GM12878 (cell line): Measurements from ENCODE around the gene NDE1. TPM values are rescaled to one million over a fixed set of nuclear protein-coding genes. Genes with fewer than 3 reads are reported as not detected.
"Not testable (repeated sequence)": the region's sequence is repeated elsewhere in the genome, so short reads cannot be mapped to it uniquely, and the experiment has no call there.

Experiments
- ATAC-seq: fragments of 200-7000 bp; cut with Tn5 transposase; 3 replicates; pipeline ENCODE4 v1.9.1; 2020; ENCODE audit warnings: mild to moderate bottlenecking, moderate library complexity
- BruUV-seq: library from RNA; stranded (reverse); fragments of 400-500 nt; replicated peaks from 2 replicates; lab custom pipeline; 2021; lab: Mats Ljungman, UMichigan
- CTCF ChIA-PET: fragments of 300-600 bp; sonication (Branson Sonifier 250); formaldehyde crosslinking; extraction: SDS; loops from one replicate; lab custom pipeline; 2021; ENCODE audit warnings: inconsistent platforms; lab: Yijun Ruan, JAX
- POLR2A ChIA-PET: fragments of 350-600 bp; formaldehyde crosslinking; extraction: SDS; loops from one replicate; lab custom pipeline; 2021; ENCODE audit warnings: inconsistent platforms; lab: Charles Lee
- RAD21 ChIA-PET: fragments of 300-600 bp; sonication (Branson Sonifier 250); formaldehyde crosslinking; loops from one replicate; lab custom pipeline; 2023; ENCODE audit warnings: antibody characterized with exemption; ENCODE audit not compliant: unreplicated experiment; lab: Charles Lee
- SMC1A ChIA-PET: fragments of 300-600 bp; sonication (Branson Sonifier 250); formaldehyde crosslinking; loops from one replicate; lab custom pipeline; 2023; ENCODE audit not compliant: unreplicated experiment, uncharacterized antibody; lab: Charles Lee
- DNase-seq: peaks from one replicate; pipeline ENCODE4 v3.0.0-alpha.2; 2011; ENCODE audit warnings: low read depth, low spot score
- FAIRE-seq: peaks from 3 replicates; lab custom pipeline; 2011; peaks lifted over from hg19 to GRCh38; lab: Jason Lieb, UNC
- H2AFZ ChIP-seq: 2 replicates; pipeline ENCODE4 v1.6.0; 2011; ENCODE audit warnings: low read depth, low read length, control low read depth; ENCODE audit not compliant: control insufficient read depth
- H3K27ac ChIP-seq: 2 replicates; pipeline ENCODE4 v1.5.1; 2011; ENCODE audit warnings: control low read depth; ENCODE audit not compliant: control insufficient read depth, insufficient read depth
- H3K27me3 ChIP-seq, 2 experiments: replicated peaks in 1 of 2; 2 replicates each; pipeline versions ENCODE4 v1.6.0 to v1.6.1; 2011; ENCODE audit warnings: low read length in 1 of 2; ENCODE audit not compliant: control insufficient read depth in 2 of 2, insufficient read depth in 2 of 2
- H3K36me3 ChIP-seq, 2 experiments: 2 replicates each; pipeline ENCODE4 v1.5.1; 2011; ENCODE audit warnings: low read length in 1 of 2; ENCODE audit not compliant: control insufficient read depth in 2 of 2, insufficient read depth in 2 of 2
- H3K4me1 ChIP-seq: 2 replicates; pipeline ENCODE4 v1.6.1; 2011; ENCODE audit warnings: mild to moderate bottlenecking, low read length, moderate library complexity, mixed read lengths; ENCODE audit not compliant: control insufficient read depth, insufficient read depth
- H3K4me2 ChIP-seq: 2 replicates; pipeline ENCODE4 v1.6.0; 2011; ENCODE audit warnings: control low read depth; ENCODE audit not compliant: control insufficient read depth, insufficient read depth
- H3K4me3 ChIP-seq: fragments of 200-600 bp; sonication (generic); 2 replicates; pipeline ENCODE4 v1.5.1; 2016
- H3K79me2 ChIP-seq: 2 replicates; pipeline ENCODE4 v1.6.0; 2011; ENCODE audit warnings: low read length; ENCODE audit not compliant: control insufficient read depth, insufficient read depth
- H3K9ac ChIP-seq: 2 replicates; pipeline ENCODE4 v1.8.0; 2011; ENCODE audit warnings: low read length, control low read depth, mixed read lengths; ENCODE audit not compliant: control insufficient read depth, insufficient read depth
- H3K9me3 ChIP-seq: replicated peaks from 3 replicates; pipeline ENCODE4 v1.5.1; 2011; ENCODE audit warnings: mild to moderate bottlenecking, low read length; ENCODE audit not compliant: control insufficient read depth, insufficient read depth
- H4K20me1 ChIP-seq: 2 replicates; pipeline ENCODE4 v1.6.0; 2011; ENCODE audit not compliant: control insufficient read depth, insufficient read depth
- EED ChIP-seq: sonication (generic); IDR thresholded peaks from 2 replicates; pipeline ENCODE4 v1.6.1; 2016; ENCODE audit warnings: antibody characterized with exemption, low read depth
- FOS ChIP-seq: IDR thresholded peaks from 3 replicates; pipeline ENCODE4 v1.6.1; 2011; ENCODE audit warnings: borderline replicate concordance; ENCODE audit not compliant: insufficient read length; ENCODE audit errors: extremely low read depth
- HCFC1 ChIP-seq: fragments of 150-350 bp; IDR thresholded peaks from 2 replicates; pipeline ENCODE4 v1.6.1; 2014; ENCODE audit warnings: low read length
- JUND ChIP-seq: IDR thresholded peaks from 2 replicates; pipeline ENCODE4 v1.6.1; 2012; ENCODE audit warnings: low read depth, mild to moderate bottlenecking, low read length, improper control_type of control experiment, moderate library complexity
- KDM1A ChIP-seq: fragments of 200-600 bp; sonication (generic); IDR thresholded peaks from 2 replicates; pipeline ENCODE4 v1.6.1; 2016; ENCODE audit warnings: borderline replicate concordance
- MEF2A ChIP-seq: IDR thresholded peaks from 2 replicates; pipeline ENCODE4 v1.6.1; 2011; ENCODE audit warnings: low read depth, mild to moderate bottlenecking, low read length, moderate library complexity; ENCODE audit not compliant: insufficient read depth
- MEF2B ChIP-seq: fragments of 450-650 bp; IDR thresholded peaks from 2 replicates; pipeline ENCODE4 v1.6.1; 2018; ENCODE audit warnings: mild to moderate bottlenecking, moderate library complexity; ENCODE audit not compliant: partially characterized antibody, poor library complexity, severe bottlenecking
- NFYB ChIP-seq: IDR thresholded peaks from 2 replicates; pipeline ENCODE4 v1.6.1; 2011; ENCODE audit warnings: low read depth, mild to moderate bottlenecking, low read length, improper control_type of control experiment, moderate library complexity; ENCODE audit not compliant: insufficient read depth
- SIN3A ChIP-seq: IDR thresholded peaks from 2 replicates; pipeline ENCODE4 v1.6.1; 2012; ENCODE audit warnings: low read depth, low read length, improper control_type of control experiment
- SMAD1 ChIP-seq: fragments of 450-650 bp; IDR thresholded peaks from 2 replicates; pipeline ENCODE4 v1.6.1; 2018; ENCODE audit warnings: mild to moderate bottlenecking, low read depth; ENCODE audit not compliant: partially characterized antibody
- SMAD5 ChIP-seq: IDR thresholded peaks from 2 replicates; pipeline ENCODE4 v1.6.1; 2016; ENCODE audit warnings: antibody characterized with exemption, low read depth
- STAT1 ChIP-seq: fragments of 450-650 bp; conservative IDR thresholded peaks from 2 replicates; pipeline ENCODE4 v1.6.1; 2014; ENCODE audit warnings: antibody characterized with exemption, mild to moderate bottlenecking
- SUZ12 ChIP-seq: fragments of 200-600 bp; sonication (generic); IDR thresholded peaks from one replicate; pipeline ENCODE4 v1.6.1; 2018; ENCODE audit warnings: antibody characterized with exemption, mild to moderate bottlenecking; ENCODE audit not compliant: unreplicated experiment
- TAF1 ChIP-seq: IDR thresholded peaks from 2 replicates; pipeline ENCODE4 v1.6.1; 2011; ENCODE audit warnings: mild to moderate bottlenecking, low read depth, low read length, borderline replicate concordance
- ZNF687 ChIP-seq: fragments of 450-650 bp; IDR thresholded peaks from 2 replicates; pipeline ENCODE4 v1.6.1; 2017; ENCODE audit warnings: mild to moderate bottlenecking, moderate library complexity
- WGBS: methylation state at CpG from one replicate; pipeline ENCODE4 v1.1.6; 2016; ENCODE audit warnings: low lambda C conversion rate; ENCODE audit not compliant: insufficient replicate concordance, insufficient coverage; ENCODE audit errors: missing lambda C conversion rate; 5-methylcytosine and 5-hydroxymethylcytosine counted together
- in situ Hi-C: fragments of 300-500 bp; cut with MboI; formaldehyde crosslinking; loops from 9 replicates; pipeline ENCODE4 v1.14.3; 2018; ENCODE audit warnings: mixed read lengths
- intact Hi-C: fragments of 100-400 bp; cut with micrococcal nuclease; formaldehyde crosslinking; loops from one replicate; pipeline ENCODE4 v1.14.2; 2022; ENCODE audit not compliant: unreplicated experiment
- polyA plus RNA-seq, 11 experiments: library from polyadenylated mRNA; depleted of rRNA in 4 of 11; unstranded in 6 of 11; stranded (reverse) in 5 of 11; fragments of >200 nt; fragmentation: Nextera tagmentation in 4 of 11; fragmentation: Illumina TruSeq in 1 of 11; extraction: Ambion mirVana in 4 of 11; extraction: Trizol in 1 of 11; gene quantifications; 1 replicate in 1 of 11; 2 replicates in 10 of 11; pipeline versions ENCODE4 v1.2.1 to v1.2.3, GENCODE V29; 2011 to 2016; ENCODE audit warnings: inconsistent platforms in 2 of 11, missing spikeins in 2 of 11, low read depth in 1 of 11
- total RNA-seq, 4 experiments: library from RNA; depleted of rRNA in 3 of 4; stranded (reverse); fragments of >200 nt in 3 of 4; fragmentation: Illumina TruSeq in 1 of 4; extraction: Trizol in 1 of 4; gene quantifications; 2 replicates each; pipeline versions ENCODE4 v1.2.1 to v1.2.3, GENCODE V29; 2013 to 2021

NDE1 gene
- total and polyA plus RNA-seq, 10 of the 15 experiments (the other 5 are each of a cell fraction or from before 2014, with no cell fraction given) = 5.7 to 148 (median 87.8) TPM

GRCh38 chr16:15692508-15692907 is 42.5 kb downstream of the NDE1 start:
- ChIA-PET POLR2A (interaction anchor here (0.7 kb wide), 1 partner anchor 393 kb away, joined by 4 read pairs; no protein-coding TSS in a partner anchor), CTCF (interaction anchor here (1.1 to 1.3 kb wide), 2 partner anchors 10 to 11 kb away, joined by 3 to 4 read pairs; no protein-coding TSS in a partner anchor)
- H2AFZ ChIP-seq, in situ Hi-C loops, FAIRE-seq, H3K4me3 ChIP-seq, H3K27ac ChIP-seq, RAD21 ChIA-PET, DNase-seq, H3K4me2 ChIP-seq, H3K4me1 ChIP-seq, SMC1A ChIA-PET, H3K9me3 ChIP-seq, intact Hi-C loops, BruUV-seq, H3K27me3 ChIP-seq, H3K79me2 ChIP-seq, H4K20me1 ChIP-seq, H3K9ac ChIP-seq: not testable (repeated sequence)
- peaks cover 35 to 65% of the 10 kb centered on the region in 2 experiments for H3K36me3 ChIP-seq
- ATAC-seq = peak; percentile 35; the same call in 2 of the 3 replicates
- 13% methylated on average over 1 of the region's 1 CpG for WGBS

DNA sequence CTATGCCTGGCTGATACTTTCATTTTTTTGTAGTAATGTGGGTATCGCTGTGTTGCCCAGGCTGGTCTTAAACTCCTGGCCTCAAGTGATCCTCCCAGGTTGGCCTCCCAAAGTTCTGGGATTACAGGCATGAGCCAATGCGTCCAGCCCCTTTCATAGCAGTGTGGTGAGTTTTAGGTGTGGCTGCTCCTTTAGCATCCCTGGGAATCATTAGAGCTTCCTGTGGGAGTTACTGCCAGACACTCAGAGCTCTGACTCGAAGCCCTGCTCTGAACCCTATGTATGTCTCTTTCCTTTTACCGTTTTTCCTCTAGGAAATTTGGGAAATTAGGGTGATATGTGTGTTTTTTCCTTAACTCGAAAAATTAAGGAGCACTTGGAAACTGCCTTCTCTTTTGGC is 44.5 kb downstream of the NDE1 start:
- POLR2A ChIA-PET = interaction anchor here (0.7 kb wide), 1 partner anchor 99 kb away, joined by 4 read pairs; no protein-coding TSS in a partner anchor
- WGBS = 98% methylated on average over 5 of the region's 5 CpGs
- TF ChIP-seq HCFC1 (no peak), TAF1 (no peak), FOS (no peak), SIN3A (no peak), MEF2A (no peak), MEF2B (no peak), SMAD1 (no peak), KDM1A (no peak), SUZ12 (no peak), NFYB (no peak), ZNF687 (no peak), EED (no peak), STAT1 (no peak), SMAD5 (no peak), JUND (no peak)

More for the DNA sequence above, 44.5 kb downstream of the NDE1 start:
- intact Hi-C loops = no loop called here
- ChIA-PET RAD21 (no interaction called here), CTCF (interaction anchor here (2.5 kb wide), 1 partner anchor 10 kb away, joined by 18 read pairs; no protein-coding TSS in a partner anchor), SMC1A (no interaction called here)
- H4K20me1 ChIP-seq = no peaks in the 10 kb centered on the region
- H3K27ac ChIP-seq = no peak overlapping the region
- FAIRE-seq (no peak), DNase-seq (no peak), ATAC-seq (no peak)
- H3K9ac ChIP-seq = no peak overlapping the region
- peaks cover 40 to 64% of the 10 kb centered on the region in 2 experiments for H3K36me3 ChIP-seq
- no peaks in the 10 kb centered on the region for H3K4me1 ChIP-seq
- H2AFZ ChIP-seq = no peak overlapping the region
- no peak overlapping the region for H3K4me2 ChIP-seq
- H3K79me2 ChIP-seq = no peaks in the 10 kb centered on the region
- no peaks in the 10 kb centered on the region for H3K27me3 ChIP-seq
- no peak overlapping the region for H3K4me3 ChIP-seq
- no TSS peak for BruUV-seq
- no peaks in the 10 kb centered on the region for H3K9me3 ChIP-seq
- in situ Hi-C loops = no loop called here
